HL-60 (cell line): ENCODE measurements around the gene ARHGAP10.
A peak's percentile ranks its signal among the peaks of the same experiment; 100 is the strongest.

Source experiments
- DNase-seq, 2 experiments: peaks; one replicate each; pipeline ENCODE4 v3.0.0-alpha.2; 2010 to 2020; ENCODE audit warnings: low read depth in 1 of 2, low spot score in 1 of 2
- H3K27ac ChIP-seq: fragments of 250-450 bp; sonication (Bioruptor Pico); replicated peaks from 2 replicates; pipeline ENCODE4 v1.5.1; 2020; ENCODE audit warnings: mild to moderate bottlenecking, moderate library complexity
- H3K27me3 ChIP-seq: fragments of 250-450 bp; sonication (Bioruptor Pico); 2 replicates; pipeline ENCODE4 v1.5.1; 2021; ENCODE audit warnings: mild to moderate bottlenecking, moderate library complexity; ENCODE audit not compliant: insufficient read depth, poor library complexity, severe bottlenecking
- H3K4me3 ChIP-seq: replicated peaks from 2 replicates; pipeline ENCODE4 v1.5.1; 2011; ENCODE audit warnings: mild to moderate bottlenecking, control low read depth, low read length; ENCODE audit not compliant: insufficient read depth
- GABPA ChIP-seq: IDR thresholded peaks from 2 replicates; pipeline ENCODE4 v1.6.1; 2012; ENCODE audit warnings: low read depth
- POLR2AphosphoS5 ChIP-seq: IDR thresholded peaks from 2 replicates; pipeline ENCODE4 v1.6.1; 2012; ENCODE audit warnings: low read depth
- SPI1 ChIP-seq: IDR thresholded peaks from 2 replicates; pipeline ENCODE4 v1.6.1; 2012; ENCODE audit warnings: low read depth, mild to moderate bottlenecking, borderline replicate concordance
- TF ChIP-seq, protein P1 (sequence below): IDR thresholded peaks from one replicate; pipeline ENCODE4 v1.5.1; 2011; ENCODE audit warnings: low read length, control low read depth, inconsistent platforms; ENCODE audit not compliant: insufficient read depth
- TF ChIP-seq, protein P2 (sequence below): IDR thresholded peaks from 2 replicates; pipeline ENCODE4 v1.6.1; 2012; ENCODE audit warnings: low read depth; ENCODE audit not compliant: insufficient replicate concordance

ARHGAP10 gene

DNA sequence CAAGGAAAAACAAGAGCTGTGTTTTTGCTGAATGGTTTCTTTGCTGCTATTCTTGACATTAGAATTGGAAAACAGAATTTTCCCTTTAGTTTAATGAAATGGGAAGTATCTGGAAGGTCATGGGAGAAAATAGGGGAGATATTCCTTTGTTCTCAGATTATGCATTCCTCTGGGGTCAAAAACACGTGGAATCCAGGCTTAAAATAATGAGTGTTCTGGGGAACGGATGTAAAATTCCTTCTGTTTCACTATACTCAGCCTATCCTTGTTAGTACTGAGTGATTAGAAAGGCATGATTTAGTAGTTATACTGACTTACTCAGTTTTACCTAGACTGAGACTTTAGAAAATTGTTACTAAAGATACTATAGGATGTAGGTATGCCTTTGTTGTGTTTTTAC is 107.3 kb downstream of the ARHGAP10 start:
- H3K27ac ChIP-seq: no peak overlapping the region
- TF ChIP-seq SPI1: no peak
- no peaks in the 10 kb centered on the region for H3K27me3 ChIP-seq
- H3K4me3 ChIP-seq: no peak overlapping the region
- DNase-seq: no peak

DNA sequence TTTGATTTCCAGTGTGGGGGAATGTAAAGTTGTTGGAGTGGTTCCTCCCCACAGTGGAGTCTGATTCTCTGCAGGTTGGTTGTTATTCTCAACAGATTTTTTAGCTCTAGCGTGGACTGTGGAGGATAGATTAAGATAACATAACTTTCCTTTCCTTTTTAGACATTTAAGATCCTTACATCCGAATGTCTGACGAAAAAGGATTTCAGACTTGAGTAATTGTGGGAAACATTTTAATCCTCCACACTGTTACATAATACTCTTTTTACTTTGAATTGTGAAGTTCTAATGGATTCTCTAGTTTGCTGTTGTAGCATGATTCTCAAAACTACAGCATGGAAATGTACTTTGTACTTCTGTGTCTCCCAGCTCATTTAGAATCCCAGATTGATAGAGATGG is 107.8 kb downstream of the ARHGAP10 start:
- Histone ChIP-seq H3K4me3 (no peak overlapping the region), H3K27ac (no peak overlapping the region), H3K27me3 (no peaks in the 10 kb centered on the region)
- TF ChIP-seq GABPA (no peak), SPI1 (no peak)
- no peak for DNase-seq

DNA sequence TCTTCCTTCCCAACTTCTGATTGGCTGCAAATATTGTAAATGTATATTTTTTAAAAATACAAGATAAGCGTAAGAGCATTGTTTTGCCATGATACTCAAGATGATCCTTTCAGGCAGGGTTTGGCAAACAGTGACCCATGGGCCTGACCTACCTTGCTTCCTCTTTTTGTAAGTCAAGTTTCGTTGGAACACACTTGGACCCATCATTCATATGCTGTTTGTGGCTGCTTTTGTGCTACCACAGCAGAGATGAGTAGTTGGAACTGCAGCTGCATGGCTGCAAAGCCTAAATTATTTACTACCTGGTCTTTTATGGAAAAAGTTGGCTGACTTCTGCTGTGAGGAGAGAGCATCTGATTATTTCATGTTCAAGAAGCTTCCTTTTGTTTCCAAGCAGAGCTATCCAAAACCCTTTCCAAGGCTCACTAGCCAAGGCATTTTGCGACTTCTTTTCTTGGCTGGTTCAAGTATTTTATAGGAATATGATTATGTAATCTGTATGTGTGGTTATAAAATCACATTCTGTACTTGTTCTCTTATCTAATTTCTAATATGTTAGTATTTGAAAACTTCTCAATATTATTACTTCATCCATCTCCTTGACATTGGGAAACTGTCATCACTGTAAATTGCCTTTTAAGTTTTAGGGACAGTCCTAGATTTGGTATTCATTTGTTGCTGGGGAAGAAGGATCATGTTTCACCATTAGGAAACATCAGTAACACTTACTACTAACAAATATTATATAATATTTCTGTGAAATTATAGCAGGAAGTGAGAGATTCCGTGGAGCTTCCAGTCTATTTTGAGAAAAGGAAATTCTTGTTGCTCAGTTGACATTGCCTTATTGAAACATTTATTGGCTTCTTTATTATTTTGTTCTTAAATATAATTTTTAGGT is 109.2 kb downstream of the ARHGAP10 start:
- H3K4me3 ChIP-seq: no peak overlapping the region
- TF ChIP-seq SPI1: no peak
- TF ChIP-seq, protein P1, sequence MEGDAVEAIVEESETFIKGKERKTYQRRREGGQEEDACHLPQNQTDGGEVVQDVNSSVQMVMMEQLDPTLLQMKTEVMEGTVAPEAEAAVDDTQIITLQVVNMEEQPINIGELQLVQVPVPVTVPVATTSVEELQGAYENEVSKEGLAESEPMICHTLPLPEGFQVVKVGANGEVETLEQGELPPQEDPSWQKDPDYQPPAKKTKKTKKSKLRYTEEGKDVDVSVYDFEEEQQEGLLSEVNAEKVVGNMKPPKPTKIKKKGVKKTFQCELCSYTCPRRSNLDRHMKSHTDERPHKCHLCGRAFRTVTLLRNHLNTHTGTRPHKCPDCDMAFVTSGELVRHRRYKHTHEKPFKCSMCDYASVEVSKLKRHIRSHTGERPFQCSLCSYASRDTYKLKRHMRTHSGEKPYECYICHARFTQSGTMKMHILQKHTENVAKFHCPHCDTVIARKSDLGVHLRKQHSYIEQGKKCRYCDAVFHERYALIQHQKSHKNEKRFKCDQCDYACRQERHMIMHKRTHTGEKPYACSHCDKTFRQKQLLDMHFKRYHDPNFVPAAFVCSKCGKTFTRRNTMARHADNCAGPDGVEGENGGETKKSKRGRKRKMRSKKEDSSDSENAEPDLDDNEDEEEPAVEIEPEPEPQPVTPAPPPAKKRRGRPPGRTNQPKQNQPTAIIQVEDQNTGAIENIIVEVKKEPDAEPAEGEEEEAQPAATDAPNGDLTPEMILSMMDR: no peak
- no peak for TF ChIP-seq POLR2AphosphoS5
- TF ChIP-seq, protein P2, sequence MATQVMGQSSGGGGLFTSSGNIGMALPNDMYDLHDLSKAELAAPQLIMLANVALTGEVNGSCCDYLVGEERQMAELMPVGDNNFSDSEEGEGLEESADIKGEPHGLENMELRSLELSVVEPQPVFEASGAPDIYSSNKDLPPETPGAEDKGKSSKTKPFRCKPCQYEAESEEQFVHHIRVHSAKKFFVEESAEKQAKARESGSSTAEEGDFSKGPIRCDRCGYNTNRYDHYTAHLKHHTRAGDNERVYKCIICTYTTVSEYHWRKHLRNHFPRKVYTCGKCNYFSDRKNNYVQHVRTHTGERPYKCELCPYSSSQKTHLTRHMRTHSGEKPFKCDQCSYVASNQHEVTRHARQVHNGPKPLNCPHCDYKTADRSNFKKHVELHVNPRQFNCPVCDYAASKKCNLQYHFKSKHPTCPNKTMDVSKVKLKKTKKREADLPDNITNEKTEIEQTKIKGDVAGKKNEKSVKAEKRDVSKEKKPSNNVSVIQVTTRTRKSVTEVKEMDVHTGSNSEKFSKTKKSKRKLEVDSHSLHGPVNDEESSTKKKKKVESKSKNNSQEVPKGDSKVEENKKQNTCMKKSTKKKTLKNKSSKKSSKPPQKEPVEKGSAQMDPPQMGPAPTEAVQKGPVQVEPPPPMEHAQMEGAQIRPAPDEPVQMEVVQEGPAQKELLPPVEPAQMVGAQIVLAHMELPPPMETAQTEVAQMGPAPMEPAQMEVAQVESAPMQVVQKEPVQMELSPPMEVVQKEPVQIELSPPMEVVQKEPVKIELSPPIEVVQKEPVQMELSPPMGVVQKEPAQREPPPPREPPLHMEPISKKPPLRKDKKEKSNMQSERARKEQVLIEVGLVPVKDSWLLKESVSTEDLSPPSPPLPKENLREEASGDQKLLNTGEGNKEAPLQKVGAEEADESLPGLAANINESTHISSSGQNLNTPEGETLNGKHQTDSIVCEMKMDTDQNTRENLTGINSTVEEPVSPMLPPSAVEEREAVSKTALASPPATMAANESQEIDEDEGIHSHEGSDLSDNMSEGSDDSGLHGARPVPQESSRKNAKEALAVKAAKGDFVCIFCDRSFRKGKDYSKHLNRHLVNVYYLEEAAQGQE: no peak
- TF ChIP-seq GABPA: no peak
- H3K27me3 ChIP-seq: no peaks in the 10 kb centered on the region
- DNase-seq: peak in 1 of 2 experiments; percentile 16
- H3K27ac ChIP-seq: no peak overlapping the region

DNA sequence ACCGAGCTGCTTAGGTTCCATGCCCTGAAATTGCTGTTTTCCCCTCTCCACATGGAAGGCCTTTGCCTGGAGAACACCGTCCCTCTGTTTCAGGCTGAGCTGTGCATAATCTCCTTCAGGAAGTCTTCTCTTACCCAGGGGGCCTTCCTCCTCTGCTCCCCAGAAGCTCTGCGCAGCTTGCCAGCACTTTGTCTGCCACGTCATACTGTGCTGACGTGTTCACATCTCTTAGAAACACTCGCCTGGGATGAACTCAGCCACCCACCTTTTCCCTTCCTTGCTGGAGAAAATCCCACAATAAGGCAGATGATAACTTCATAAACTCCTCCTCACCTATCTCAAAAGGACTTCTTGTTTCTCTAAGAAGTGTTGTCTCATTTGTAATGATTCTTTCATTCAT is 110.7 kb downstream of the ARHGAP10 start:
- Histone ChIP-seq H3K4me3 (no peak overlapping the region), H3K27ac (no peak overlapping the region), H3K27me3 (no peaks in the 10 kb centered on the region)
- no peak for TF ChIP-seq SPI1
- no peak for TF ChIP-seq GABPA
- TF ChIP-seq, protein P1: no peak
- TF ChIP-seq POLR2AphosphoS5: no peak
- TF ChIP-seq, protein P2: no peak
- DNase-seq: no peak

DNA sequence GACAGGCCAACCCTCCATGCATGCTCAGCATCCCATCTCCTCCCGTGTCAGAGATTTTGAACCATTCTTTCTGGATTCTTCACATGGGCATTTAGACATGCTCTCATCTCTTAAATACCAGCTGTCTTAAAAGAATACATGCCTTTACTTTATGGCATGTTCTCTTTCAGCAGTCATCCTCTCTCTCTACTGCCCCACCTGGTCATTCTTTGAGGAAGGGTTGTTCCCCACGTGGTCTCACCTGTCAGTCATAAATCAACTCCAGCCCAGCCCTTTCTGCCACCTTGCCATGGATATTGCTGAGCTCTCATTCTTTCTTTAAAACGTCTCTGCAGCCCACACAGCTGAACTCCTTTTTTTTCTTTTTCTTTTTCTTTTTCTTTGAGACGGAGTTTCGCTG is 111.3 kb downstream of the ARHGAP10 start:
- TF ChIP-seq SPI1 (no peak), GABPA (no peak), POLR2AphosphoS5 (no peak)
- TF ChIP-seq, protein P2: no peak
- TF ChIP-seq, protein P1: no peak
- Histone ChIP-seq H3K27me3 (no peaks in the 10 kb centered on the region), H3K27ac (no peak overlapping the region), H3K4me3 (no peak overlapping the region)
- no peak for DNase-seq
